Stomach (tissue), 4 donors: Measurements from ENCODE around the gene SLC6A17.

ENCODE experiments used
- EP300 ChIP-seq: sonication (generic); formaldehyde crosslinking; IDR thresholded peaks from one replicate; pipeline ENCODE4 v1.6.1; 2017; ENCODE audit warnings: antibody characterized with exemption
- POLR2A ChIP-seq, 4 donors: fragments of 450-650 bp; IDR thresholded peaks; one replicate each; pipeline ENCODE4 v1.6.1; 2016; ENCODE audit warnings: antibody characterized with exemption in 4 of 4, control low read depth in 2 of 4, mild to moderate bottlenecking in 1 of 4, moderate library complexity in 1 of 4
- POLR2AphosphoS5 ChIP-seq, 3 donors: sonication (generic); formaldehyde crosslinking; IDR thresholded peaks; one replicate each; pipeline ENCODE4 v1.6.1; 2016; ENCODE audit warnings: antibody characterized with exemption in 3 of 3
- TF ChIP-seq, protein P1 (sequence below), 7 experiments: fragments of 450-650 bp in 4 of 7; fragments of 200-600 bp in 3 of 7; sonication (generic) in 3 of 7; IDR thresholded peaks; one replicate each; pipeline ENCODE4 v1.5.1; 2016 to 2019; ENCODE audit warnings: antibody characterized with exemption in 7 of 7, control low read depth in 2 of 7, mild to moderate bottlenecking in 1 of 7

DNA sequence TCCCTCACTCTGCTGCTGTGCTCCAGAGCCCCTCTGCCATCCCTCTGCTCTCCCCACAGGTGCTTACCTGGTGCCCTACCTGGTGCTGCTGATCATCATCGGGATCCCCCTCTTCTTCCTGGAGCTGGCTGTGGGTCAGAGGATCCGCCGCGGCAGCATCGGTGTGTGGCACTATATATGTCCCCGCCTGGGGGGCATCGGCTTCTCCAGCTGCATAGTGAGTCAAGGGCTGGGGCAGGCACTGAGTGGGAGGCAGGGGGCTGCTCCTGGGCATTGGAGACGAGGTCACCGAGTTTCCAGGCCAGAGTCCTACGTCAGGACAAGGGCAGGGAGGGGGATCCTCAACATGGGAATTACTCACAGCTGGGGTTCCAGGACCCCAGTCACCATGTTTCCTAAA is 21.7 kb downstream of the SLC6A17 start:
- TF ChIP-seq POLR2AphosphoS5 (IDR thresholded peaks at IDR 0.05) (no peak), POLR2A (IDR thresholded peaks at IDR 0.05) (no peak), EP300 (no peak)
- TF ChIP-seq, protein P1, sequence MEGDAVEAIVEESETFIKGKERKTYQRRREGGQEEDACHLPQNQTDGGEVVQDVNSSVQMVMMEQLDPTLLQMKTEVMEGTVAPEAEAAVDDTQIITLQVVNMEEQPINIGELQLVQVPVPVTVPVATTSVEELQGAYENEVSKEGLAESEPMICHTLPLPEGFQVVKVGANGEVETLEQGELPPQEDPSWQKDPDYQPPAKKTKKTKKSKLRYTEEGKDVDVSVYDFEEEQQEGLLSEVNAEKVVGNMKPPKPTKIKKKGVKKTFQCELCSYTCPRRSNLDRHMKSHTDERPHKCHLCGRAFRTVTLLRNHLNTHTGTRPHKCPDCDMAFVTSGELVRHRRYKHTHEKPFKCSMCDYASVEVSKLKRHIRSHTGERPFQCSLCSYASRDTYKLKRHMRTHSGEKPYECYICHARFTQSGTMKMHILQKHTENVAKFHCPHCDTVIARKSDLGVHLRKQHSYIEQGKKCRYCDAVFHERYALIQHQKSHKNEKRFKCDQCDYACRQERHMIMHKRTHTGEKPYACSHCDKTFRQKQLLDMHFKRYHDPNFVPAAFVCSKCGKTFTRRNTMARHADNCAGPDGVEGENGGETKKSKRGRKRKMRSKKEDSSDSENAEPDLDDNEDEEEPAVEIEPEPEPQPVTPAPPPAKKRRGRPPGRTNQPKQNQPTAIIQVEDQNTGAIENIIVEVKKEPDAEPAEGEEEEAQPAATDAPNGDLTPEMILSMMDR (IDR thresholded peaks at IDR 0.05), result no peak
